DMS153 treated with DMSO at 0.1 percent for 48 hours (cell line): ENCODE measurements around the gene GALNT2.

Experiments used
- DNase-seq: peaks from one replicate; lab custom pipeline; 2025; ENCODE audit not compliant: unreplicated experiment; lab: John Stamatoyannopoulos, UW

The GALNT2 gene

GRCh38 chr1:230308821-230309220 is 241.8 kb downstream of the GALNT2 start:
- DNase-seq: no peak

GRCh38 chr1:230309646-230310177 is 242.7 kb downstream of the GALNT2 start:
- DNase-seq: no peak

GRCh38 chr1:230310381-230311163 is 243.5 kb downstream of the GALNT2 start:
- DNase-seq: peak; percentile 87

- DNase-seq: no peak
Measured at GRCh38 chr1:230312676-230313075, 245.6 kb downstream of the GALNT2 start.

GRCh38 chr1:230313453-230314141 is 246.6 kb downstream of the GALNT2 start:
- no peak for DNase-seq

GRCh38 chr1:230314142-230314470 is 247.1 kb downstream of the GALNT2 start:
- DNase-seq: no peak

GRCh38 chr1:230315099-230315498 is 248.1 kb downstream of the GALNT2 start:
- no peak for DNase-seq

- DNase-seq: no peak
Measured at GRCh38 chr1:230316864-230317745, 250.1 kb downstream of the GALNT2 start.

- no peak for DNase-seq
Measured at GRCh38 chr1:230317823-230318819, 251.1 kb downstream of the GALNT2 start.

GRCh38 chr1:230319014-230319747 is 252.1 kb downstream of the GALNT2 start:
- no peak for DNase-seq

GRCh38 chr1:230320804-230321203 is 253.8 kb downstream of the GALNT2 start:
- no peak for DNase-seq

- no peak for DNase-seq
Measured at GRCh38 chr1:230321341-230321740, 254.3 kb downstream of the GALNT2 start.

- no peak for DNase-seq
Measured at GRCh38 chr1:230321741-230322420, 254.8 kb downstream of the GALNT2 start.

GRCh38 chr1:230322421-230322756 is 255.4 kb downstream of the GALNT2 start:
- no peak for DNase-seq

- DNase-seq: no peak
Measured at GRCh38 chr1:230322967-230323547, 256.0 kb downstream of the GALNT2 start.

- DNase-seq: no peak
Measured at GRCh38 chr1:230323686-230324085, 256.6 kb downstream of the GALNT2 start.

- no peak for DNase-seq
Measured at GRCh38 chr1:230326971-230327891, 260.2 kb downstream of the GALNT2 start.

- no peak for DNase-seq
Measured at GRCh38 chr1:230327892-230328284, 260.9 kb downstream of the GALNT2 start.
